IPS-18c (cell line): ENCODE results near the gene SYNGR2.
"Not testable (repeated sequence)": the region's sequence is repeated elsewhere in the genome, so short reads cannot be mapped to it uniquely, and the experiment has no call there.

Source experiments
- H3K4me3 ChIP-seq: 2 replicates; pipeline ENCODE4 v1.7.0; 2013; ENCODE audit warnings: low read depth, mild to moderate bottlenecking, low read length, moderate library complexity; ENCODE audit not compliant: insufficient read depth
- H3K9me3 ChIP-seq: one replicate; pipeline ENCODE4 v1.6.1; 2013; ENCODE audit warnings: mild to moderate bottlenecking, low read length, moderate library complexity; ENCODE audit not compliant: control insufficient read depth, insufficient read depth

Gene SYNGR2

DNA sequence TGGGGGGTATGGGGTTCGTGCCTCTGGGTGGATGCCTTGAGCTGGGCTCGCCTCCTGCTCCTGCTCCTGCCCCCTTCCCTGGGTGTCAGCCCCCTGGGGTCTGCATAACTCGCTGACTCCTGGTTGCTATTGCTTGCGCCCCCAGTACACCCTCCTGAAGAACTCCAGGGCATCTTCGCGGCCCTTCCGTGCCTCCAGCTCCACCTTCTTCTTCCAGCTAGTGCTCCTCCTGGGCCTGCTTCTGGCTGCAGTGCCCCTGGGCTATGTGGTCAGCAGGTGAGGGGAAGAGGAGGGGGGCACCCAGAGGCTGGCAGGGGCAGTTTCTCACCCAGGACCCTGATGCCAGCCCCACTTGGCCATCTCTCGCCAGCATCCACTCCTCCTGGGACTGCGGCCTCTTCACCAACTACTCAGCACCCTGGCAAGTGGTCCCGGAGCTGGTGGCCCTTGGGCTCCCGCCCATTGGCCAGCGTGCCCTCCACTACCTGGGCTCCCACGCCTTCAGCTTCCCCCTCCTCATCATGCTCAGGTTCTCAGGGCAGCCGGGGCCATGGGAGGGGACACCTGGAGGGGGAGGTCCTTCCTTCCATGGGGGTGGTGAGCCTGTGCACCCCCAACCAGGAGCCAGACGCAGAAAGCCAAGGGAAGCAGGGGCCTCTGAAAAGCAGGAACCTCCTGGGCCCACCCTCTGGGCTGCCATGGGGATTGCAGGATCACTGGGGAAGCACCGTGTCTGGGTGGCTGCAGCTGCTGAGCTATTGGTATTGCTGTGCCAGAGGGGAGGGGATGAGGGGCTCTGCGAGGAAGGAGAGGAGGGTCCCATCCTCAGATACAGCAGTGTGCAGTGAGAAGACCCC is 29.9 kb upstream of the SYNGR2 start:
- no peak overlapping the region for H3K4me3 ChIP-seq
- H3K9me3 ChIP-seq: no peaks in the 10 kb centered on the region

DNA sequence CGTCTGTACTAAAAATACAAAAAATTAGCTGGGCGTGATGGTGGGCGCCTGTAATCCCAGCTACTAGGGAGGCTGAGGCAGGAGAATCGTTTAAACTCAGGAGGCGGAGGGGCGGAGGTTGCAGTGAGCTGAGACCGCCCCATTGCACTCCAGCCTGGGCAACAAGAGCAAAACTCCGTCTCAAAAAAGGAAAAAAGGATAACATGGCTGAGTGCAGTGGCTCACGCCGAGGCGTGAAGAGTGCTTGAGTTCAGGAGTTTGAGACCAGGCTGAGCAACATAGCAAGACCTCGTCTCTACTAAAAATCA is 28.6 kb upstream of the SYNGR2 start:
- not testable (repeated sequence) for H3K4me3 ChIP-seq, H3K9me3 ChIP-seq

DNA sequence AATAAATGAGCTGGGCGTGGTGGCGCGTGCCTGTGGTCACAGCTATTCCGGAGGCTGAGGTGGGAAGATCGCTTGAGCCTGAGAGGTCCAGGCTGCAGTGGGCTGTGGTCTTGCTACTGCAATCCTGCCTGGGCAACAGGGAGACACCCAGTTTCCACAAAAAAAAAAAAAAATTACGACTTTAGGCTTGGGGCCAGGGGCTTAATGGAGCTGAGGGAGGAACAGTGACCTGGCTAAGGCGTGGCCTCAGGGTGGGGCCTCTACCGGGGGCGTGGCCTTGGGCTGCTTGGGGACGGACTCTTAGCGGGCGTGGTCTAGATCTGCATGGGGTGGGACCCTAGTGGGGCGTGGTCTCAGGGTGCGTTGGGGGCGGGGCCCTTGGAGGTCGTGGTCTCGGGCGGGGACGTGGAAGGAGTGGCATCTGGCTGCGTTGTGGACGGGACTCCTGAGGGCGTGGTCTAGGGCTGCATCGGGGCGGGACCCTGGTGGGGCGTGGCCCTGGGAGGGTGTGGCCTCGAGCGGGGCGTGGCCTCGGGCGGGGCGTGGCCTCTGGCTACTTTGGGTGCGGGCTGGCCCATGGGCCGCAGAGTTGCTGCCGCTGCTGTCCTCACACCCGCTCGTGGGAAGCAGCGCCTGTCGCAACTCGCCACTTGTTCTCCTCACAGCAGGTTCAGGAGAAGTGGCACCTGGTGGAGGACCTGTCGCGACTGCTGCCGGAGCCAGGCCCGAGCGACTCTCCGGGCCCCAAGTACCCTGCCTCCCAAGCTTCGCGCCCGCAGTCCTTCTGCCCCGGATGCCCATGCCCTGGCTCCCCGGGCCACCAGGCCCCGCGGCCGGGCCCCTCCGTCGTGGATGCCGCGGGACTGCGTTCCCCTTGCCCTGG is 28.0 kb upstream of the SYNGR2 start:
- Histone ChIP-seq H3K4me3 (0 out of 2 replicates have a peak overlapping the region, but pooled peaks have one; percentile 15), H3K9me3 (no peaks in the 10 kb centered on the region)

DNA sequence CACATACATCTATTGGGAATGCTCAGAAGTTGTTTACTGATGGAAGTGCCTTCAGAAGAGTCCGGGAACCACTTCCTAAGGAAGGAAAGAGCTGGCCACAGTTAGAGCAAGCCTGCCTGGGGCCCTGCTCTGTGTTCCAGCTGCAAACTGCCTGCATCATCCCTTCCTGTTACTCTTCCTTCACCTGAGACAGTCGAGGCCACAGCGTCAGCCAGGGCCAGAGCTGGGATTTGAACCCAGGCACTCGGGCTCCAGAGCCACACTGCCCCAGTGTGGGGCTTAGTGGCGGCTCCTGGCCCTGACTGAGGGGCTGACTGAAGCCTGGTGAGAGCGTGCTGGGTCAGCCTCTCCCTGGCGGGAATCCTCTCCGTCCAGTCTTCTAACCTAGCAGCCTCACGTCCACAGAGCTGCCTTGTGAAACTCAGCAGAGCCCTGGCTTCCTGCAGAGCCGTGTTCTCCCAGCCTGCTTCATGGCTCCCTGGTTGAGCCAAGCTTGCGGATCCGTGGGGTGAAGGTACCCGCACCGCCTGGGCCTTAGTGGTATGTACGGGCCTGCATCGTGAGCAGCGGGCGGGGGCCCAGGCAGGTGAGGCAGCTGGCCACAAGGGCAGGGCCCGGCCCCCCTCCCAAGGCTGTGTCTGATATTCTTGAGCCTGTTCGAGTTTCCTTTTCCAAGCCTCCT is 26.8 kb upstream of the SYNGR2 start:
- Histone ChIP-seq H3K4me3 (no peak overlapping the region), H3K9me3 (no peaks in the 10 kb centered on the region)

DNA sequence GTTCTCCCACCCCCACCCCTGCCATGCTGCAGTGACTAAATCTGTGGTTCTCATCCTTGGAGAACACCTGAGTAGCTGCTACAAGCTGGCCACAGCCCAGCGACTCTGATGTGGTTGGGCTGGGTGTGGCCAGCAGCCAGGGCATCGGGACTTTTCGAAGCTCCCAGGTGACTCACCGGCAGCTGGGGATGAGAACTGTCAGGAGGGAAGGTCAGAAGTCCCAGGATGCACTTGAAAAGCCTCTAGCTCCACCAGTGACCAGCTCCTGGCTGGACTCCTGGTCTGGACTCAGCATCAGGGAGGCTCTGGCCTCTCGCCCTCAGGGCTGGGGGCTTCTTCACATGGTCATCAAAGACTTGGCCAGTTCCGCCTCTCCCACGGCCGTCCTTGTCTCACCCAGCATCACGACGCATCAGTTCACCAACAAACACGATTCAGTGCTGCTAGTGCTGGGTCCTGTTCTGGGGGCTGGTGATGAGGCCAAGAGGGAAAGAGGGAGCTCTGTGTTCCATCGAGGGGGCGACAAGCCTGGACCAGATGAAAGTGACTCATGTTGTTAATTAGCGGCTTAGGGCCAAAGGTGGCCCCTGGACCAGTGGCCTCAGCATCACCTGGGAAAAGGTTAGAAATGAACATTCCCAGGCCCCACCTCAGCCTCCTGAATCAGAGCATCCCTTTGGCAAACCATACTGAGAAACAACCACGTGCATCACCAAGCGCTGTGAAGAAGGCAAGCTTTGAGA is 26.1 kb upstream of the SYNGR2 start:
- Histone ChIP-seq H3K9me3 (no peaks in the 10 kb centered on the region), H3K4me3 (no peak overlapping the region)

DNA sequence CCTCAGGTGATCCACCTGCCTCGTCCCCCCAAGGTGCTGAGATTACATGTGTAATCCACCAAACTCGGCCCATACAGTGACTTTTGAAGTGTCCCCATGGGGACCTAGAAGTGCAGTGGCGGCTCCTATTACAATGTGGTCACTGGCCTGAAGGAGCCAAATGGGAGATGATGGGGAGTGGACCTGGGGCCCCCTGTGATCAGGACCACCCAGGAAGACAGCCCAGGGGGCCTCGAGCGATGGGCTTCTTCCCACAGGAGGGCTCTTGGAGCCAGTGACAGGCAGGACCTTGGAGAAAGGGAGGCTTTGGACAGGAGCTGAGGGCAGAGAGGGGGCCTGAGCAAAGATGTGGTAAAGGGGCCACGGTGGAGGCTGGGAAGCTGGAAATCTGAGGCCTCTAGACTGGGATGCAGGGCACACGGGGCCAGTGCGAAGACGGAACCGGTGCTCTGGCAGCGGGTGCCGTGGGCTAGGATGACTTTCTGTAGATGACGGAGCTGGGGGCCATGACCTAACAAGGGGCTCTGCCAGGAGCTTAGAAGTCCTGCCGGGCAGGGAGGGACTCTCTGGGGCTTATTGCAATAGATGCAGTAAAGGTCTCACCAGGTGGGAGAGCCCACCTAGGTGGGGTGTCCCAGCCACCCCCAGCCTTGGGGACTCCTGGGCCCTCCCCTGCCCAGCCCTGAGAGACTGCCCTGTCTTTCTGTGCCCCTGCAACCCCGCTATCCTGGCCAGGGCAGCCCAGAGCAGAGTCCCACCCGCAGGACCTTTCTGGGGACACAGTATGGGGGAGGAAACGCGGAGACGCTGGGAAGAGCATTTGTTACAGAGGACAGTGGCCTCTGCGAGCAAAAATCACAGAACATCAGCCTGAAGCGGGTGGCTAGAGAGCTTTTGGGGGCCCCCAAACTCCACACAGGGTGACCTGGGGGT is 24.9 kb upstream of the SYNGR2 start:
- Histone ChIP-seq H3K9me3 (no peaks in the 10 kb centered on the region), H3K4me3 (no peak overlapping the region)

DNA sequence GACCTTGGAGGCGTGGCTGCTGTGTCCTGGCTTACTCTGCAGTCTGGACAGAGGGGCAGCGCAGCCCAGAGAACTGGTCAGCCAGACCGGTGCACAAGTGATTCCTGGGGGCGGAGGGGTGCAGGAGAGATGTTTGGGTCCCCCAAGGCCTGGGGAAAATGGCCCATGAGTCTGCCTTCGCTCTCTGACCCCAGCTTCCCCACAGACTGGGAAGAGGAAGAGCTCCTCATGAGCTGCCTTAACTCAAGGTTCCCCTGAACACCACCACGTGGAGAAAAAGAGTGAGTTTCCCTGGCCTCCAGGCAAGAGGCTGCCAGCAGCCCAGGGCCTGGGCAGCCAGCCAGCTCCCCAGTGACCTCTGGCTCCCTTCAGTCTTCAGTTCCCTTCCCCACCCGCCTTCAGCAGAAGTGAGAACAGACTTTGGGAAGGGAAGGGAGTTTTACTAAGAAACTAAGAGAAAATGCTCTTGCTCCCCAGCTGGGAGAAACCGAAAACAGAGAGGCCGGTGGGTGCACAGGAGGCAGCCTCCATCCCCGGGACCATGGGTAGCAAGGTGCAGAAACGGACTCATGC is 24.1 kb upstream of the SYNGR2 start:
- Histone ChIP-seq H3K4me3 (no peak overlapping the region), H3K9me3 (no peaks in the 10 kb centered on the region)

DNA sequence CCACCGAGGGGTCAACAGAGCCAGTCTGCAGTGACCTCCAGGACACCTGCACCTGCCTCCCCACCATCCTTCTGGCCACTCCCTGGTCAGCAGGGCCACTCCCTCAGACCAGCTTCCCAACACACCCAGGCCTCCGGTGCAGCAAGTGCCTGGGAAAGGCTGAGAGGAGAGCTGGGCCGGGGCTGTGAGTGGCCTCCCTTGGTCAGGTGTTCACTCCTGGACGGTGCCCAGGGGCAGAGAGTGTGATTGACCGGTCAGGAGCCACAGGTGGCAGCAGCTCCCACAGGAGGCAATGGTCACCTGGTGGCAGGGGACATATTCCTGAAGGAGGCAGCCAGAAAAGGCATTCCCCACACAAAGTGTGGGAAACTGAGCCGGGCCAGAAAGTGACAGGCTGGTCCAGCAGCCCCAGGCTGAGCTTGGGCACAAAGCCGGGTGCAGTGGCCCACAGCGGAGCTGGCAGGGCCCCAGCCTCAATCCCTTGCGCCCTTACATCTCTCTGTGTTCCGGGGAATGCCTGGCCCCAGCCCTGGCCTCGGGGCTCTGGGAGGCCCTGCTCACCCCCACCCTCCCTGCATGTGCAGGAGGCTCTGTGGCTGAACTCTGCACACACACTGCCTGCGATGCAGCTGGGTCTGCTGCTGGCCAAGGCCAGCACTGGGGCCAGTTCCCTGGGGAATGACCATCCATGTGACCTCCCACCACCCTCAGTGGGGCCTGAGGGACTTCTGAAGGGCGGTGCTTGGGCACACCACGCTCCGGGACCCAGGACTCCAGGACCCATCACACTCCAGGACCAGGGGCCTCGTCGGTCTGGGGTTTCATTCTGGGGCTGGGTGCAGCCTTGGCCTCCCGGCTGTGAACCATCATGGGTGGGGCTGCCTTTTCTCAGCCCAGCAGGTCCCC is 23.4 kb upstream of the SYNGR2 start:
- Histone ChIP-seq H3K4me3 (no peak overlapping the region), H3K9me3 (no peaks in the 10 kb centered on the region)

DNA sequence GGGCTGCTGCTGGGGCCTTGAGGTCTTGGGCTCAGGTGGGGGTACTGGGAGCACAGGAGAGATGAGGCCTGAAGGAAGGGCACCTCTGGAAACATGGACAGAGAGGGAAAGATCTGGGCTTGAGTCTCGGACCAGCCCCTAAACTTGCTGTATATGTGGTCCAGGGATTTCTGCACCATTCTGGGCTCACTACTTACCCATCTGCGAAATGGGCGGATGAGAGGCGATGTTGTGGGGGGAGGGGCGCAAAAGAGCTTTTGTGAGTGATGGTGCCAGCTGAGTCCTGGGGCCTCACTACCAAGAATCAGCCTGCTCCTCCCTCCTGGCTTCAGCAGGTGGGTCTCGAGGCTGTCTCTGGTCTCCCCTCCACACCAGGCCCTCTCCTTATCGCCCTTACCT is 21.9 kb upstream of the SYNGR2 start:
- H3K9me3 ChIP-seq: no peaks in the 10 kb centered on the region
- H3K4me3 ChIP-seq: no peak overlapping the region

DNA sequence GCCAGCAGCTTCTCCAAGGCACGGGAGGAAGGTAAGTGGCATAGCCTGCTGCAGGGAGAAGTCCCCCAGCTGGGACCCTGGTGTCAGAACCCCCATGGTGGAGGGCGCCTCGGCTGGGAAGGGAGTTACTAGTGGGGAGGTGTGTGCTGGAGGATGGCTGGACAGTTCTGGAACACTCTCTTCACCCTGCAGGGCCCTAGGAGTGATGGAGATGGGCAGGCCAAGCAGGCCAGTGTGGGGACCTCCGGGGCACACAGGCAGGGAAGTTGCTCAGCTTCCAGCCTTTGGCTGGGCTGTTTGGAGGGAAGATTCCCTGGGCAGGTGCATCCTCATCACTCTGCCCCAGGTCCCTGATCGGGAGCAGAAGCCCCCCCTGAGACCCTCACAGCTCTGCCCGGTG is 21.5 kb upstream of the SYNGR2 start:
- H3K9me3 ChIP-seq: no peaks in the 10 kb centered on the region
- H3K4me3 ChIP-seq: no peak overlapping the region

DNA sequence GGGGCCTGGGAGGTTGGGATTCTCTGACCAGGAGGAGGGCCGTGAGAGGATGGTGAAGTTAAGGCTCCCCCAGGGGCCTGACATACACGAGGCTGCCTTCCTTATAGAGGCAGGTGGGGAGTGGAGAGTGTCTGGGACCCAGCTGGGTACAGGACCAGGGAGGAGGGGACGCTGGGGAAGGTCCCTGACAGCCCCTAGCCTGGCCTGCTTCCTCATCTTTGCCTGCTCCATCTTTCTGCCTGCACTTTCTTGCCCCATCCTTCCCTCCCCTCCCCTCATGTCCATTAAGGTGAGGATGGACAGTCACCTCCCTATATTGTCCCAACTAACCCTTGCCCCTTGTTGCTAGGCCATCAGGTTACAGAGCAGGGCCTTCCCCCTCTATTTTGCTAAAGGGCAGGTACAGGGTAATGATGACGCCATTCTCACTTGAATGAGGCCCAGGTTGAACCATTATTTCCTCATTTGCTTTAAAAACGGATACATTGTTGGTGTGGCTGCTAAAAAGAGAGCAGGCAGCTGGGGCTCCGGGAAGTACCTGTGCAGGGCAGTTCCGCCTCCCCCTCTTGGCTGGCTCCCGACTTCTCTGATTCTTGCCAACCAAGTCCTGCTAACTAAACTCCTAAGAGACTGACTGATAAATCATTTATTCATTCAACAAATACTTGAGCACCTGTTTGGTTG is 20.9 kb upstream of the SYNGR2 start:
- Histone ChIP-seq H3K9me3 (no peaks in the 10 kb centered on the region), H3K4me3 (no peak overlapping the region)

DNA sequence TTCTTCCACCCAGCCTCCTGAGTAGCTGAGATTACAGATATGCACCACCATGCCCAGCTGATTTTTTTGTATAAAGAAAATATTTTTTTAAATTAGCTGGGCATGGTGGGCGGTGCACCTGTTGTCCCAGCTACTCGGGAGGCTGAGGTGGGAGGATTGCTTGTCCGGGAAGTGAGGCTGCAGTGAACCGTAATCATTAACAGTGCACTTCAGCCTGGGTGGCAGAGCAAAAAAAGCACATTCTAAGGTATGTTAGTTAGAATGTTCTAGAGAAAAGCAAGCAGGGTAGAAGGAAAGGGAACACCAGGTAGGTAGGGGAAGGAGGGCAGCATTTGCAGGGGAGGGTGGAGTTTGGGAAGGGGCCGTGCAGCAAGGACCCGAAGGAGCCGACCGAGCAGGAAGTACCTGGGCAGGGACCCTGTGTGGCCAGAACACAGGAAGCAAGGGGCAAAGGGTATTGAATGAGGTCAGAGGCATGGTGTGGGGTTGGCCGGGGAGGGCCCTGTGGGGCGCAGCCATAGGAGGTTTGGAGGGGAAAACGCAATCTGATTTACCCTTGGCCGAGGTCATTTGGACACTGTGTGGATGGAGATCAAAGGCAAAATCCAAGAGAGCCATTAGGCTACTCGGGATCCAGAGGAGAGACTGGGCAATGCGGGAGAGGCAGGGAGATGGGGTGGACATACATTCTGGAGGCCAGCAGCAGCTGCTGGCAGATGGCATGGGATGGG is 19.9 kb upstream of the SYNGR2 start:
- Histone ChIP-seq H3K4me3 (no peak overlapping the region), H3K9me3 (no peaks in the 10 kb centered on the region)

DNA sequence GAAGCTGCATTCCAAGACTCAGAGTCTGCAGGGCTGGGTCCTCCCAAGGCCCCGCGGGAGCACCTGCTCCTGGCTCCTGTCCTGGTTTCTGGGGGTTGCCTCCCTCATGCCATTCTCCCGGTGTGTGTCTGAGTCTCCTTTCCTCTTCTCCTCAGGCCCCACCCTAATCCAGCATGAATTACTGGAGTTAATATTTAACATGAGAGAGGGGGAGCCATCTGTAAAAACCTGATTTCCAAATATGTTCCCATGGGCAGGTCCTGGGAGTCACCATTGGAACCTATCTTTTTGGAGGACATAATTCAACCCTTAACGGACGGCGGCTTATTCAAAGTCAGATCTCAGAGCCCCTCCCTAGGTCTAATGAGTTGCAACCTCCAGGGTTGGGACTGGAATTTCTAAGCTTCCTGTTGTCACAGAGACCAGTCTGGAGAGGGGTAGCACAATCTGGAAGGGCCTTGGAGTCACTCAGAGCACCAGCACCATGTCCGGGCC is 16.8 kb upstream of the SYNGR2 start:
- H3K4me3 ChIP-seq: no peak overlapping the region
- H3K9me3 ChIP-seq: no peaks in the 10 kb centered on the region
